HG03097 (cell line): Measurements from ENCODE around the gene SRRM3.
"Not testable (repeated sequence)": the region's sequence is repeated elsewhere in the genome, so short reads cannot be mapped to it uniquely, and the experiment has no call there.

Experiments
- ATAC-seq: cut with Tn5 transposase; IDR thresholded peaks from one replicate; pipeline ENCODE4 v1.9.1; 2021; ENCODE audit not compliant: unreplicated experiment, low FRiP score

SRRM3 gene

GRCh38 chr7:76226878-76227423 is 25.3 kb downstream of the SRRM3 start:
- ATAC-seq = not testable (repeated sequence)

- no peak for ATAC-seq
These were observed 28.5 kb downstream of the SRRM3 start for GRCh38 chr7:76230214-76230613.

- no peak for ATAC-seq
These were observed 29.4 kb downstream of the SRRM3 start for GRCh38 chr7:76231071-76231470.

GRCh38 chr7:76231583-76231982 is 29.9 kb downstream of the SRRM3 start:
- no peak for ATAC-seq

- no peak for ATAC-seq
These were observed 31.0 kb downstream of the SRRM3 start for GRCh38 chr7:76232698-76233097.

- no peak for ATAC-seq
These were observed 32.0 kb downstream of the SRRM3 start for GRCh38 chr7:76233538-76234281.

- ATAC-seq = no peak
These were observed 32.5 kb downstream of the SRRM3 start for GRCh38 chr7:76234282-76234584.

GRCh38 chr7:76234931-76235441 is 33.3 kb downstream of the SRRM3 start:
- no peak for ATAC-seq

GRCh38 chr7:76236224-76236623 is 34.5 kb downstream of the SRRM3 start:
- no peak for ATAC-seq

- no peak for ATAC-seq
These were observed 36.6 kb downstream of the SRRM3 start for GRCh38 chr7:76238326-76238725.

GRCh38 chr7:76241141-76241540 is 39.4 kb downstream of the SRRM3 start:
- no peak for ATAC-seq

GRCh38 chr7:76242517-76243063 is 40.9 kb downstream of the SRRM3 start:
- ATAC-seq = not testable (repeated sequence)

GRCh38 chr7:76244781-76245391 is 43.2 kb downstream of the SRRM3 start:
- no peak for ATAC-seq

- ATAC-seq = no peak
These were observed 45.2 kb downstream of the SRRM3 start for GRCh38 chr7:76246804-76247389.

- ATAC-seq = no peak
These were observed 46.2 kb downstream of the SRRM3 start for GRCh38 chr7:76247938-76248337.

- no peak for ATAC-seq
These were observed 50.3 kb downstream of the SRRM3 start for GRCh38 chr7:76252021-76252420.

- no peak for ATAC-seq
These were observed 53.1 kb downstream of the SRRM3 start for GRCh38 chr7:76254781-76255180.

GRCh38 chr7:76257973-76258372 is 56.3 kb downstream of the SRRM3 start:
- no peak for ATAC-seq

- ATAC-seq = no peak
These were observed 57.7 kb downstream of the SRRM3 start for GRCh38 chr7:76259124-76260093.

GRCh38 chr7:76260171-76260703 is 58.5 kb downstream of the SRRM3 start:
- ATAC-seq = no peak
